Stomach (tissue), 9 donors: ENCODE data around the gene PRSS22. TPM values are rescaled to one million over a fixed set of nuclear protein-coding genes. Genes with fewer than 3 reads are reported as not detected.

Experiments
- DNase-seq, 2 donors: peaks; one replicate each; pipeline versions ENCODE4 v3.0.0 to v3.0.0-alpha.2; 2013 to 2019
- H3K27ac ChIP-seq, 5 donors: fragments of 200-600 bp in 4 of 5; sonication (generic) in 4 of 5; one replicate each; pipeline ENCODE4 v1.5.1; 2013 to 2019; ENCODE audit warnings: mild to moderate bottlenecking in 1 of 5, moderate library complexity in 1 of 5
- H3K27me3 ChIP-seq, 3 donors: fragments of 200-600 bp; sonication (generic); one replicate each; pipeline ENCODE4 v1.5.1; 2017 to 2019; ENCODE audit warnings: mixed run types in 1 of 3
- H3K36me3 ChIP-seq, 4 donors: fragments of 200-600 bp; sonication (generic); 1 replicate in 3 of 4; 2 replicates in 1 of 4; pipeline ENCODE4 v1.5.1; 2016 to 2019
- H3K4me1 ChIP-seq, 4 donors: fragments of 200-600 bp; sonication (generic); one replicate each; pipeline ENCODE4 v1.5.1; 2016 to 2019
- H3K4me3 ChIP-seq, 4 donors: fragments of 200-600 bp; sonication (generic) in 3 of 4; one replicate each; pipeline ENCODE4 v1.5.1; 2016 to 2019; ENCODE audit warnings: mild to moderate bottlenecking in 1 of 4
- H3K9me3 ChIP-seq, 4 donors: fragments of 200-600 bp; sonication (generic); one replicate each; pipeline ENCODE4 v1.5.1; 2016 to 2019
- EP300 ChIP-seq: sonication (generic); formaldehyde crosslinking; IDR thresholded peaks from one replicate; pipeline ENCODE4 v1.6.1; 2017; ENCODE audit warnings: antibody characterized with exemption
- POLR2A ChIP-seq, 4 donors: fragments of 450-650 bp; IDR thresholded peaks; one replicate each; pipeline ENCODE4 v1.6.1; 2016; ENCODE audit warnings: antibody characterized with exemption in 4 of 4, control low read depth in 2 of 4, mild to moderate bottlenecking in 1 of 4, moderate library complexity in 1 of 4
- POLR2AphosphoS5 ChIP-seq, 3 donors: sonication (generic); formaldehyde crosslinking; IDR thresholded peaks; one replicate each; pipeline ENCODE4 v1.6.1; 2016; ENCODE audit warnings: antibody characterized with exemption in 3 of 3
- WGBS, 5 donors: extraction: QIAGEN DNeasy Blood & Tissue Kit in 3 of 5; methylation state at CpG; one replicate each; pipeline versions ENCODE4 v1.1.5 to v1.1.7; 2013 to 2018; 5-methylcytosine and 5-hydroxymethylcytosine counted together
- intact Hi-C: fragments of 100-400 bp; cut with DNase I; formaldehyde crosslinking; loops from one replicate; pipeline ENCODE4 v1.15.1; 2023; ENCODE audit warnings: low total_unique reads
- polyA plus RNA-seq, 3 donors: library from polyadenylated mRNA; stranded (reverse); fragments of 200-250 nt; gene quantifications; one replicate each; pipeline ENCODE4 v1.2.3, GENCODE V29; 2013
- total RNA-seq, 5 donors: library from RNA; depleted of rRNA; stranded (reverse); fragments of >200 nt; gene quantifications; one replicate each; pipeline versions ENCODE4 v1.1.0 to v1.2.3, GENCODE V29; 2014 to 2016
- TF ChIP-seq, protein P1 (sequence below), 7 experiments: fragments of 450-650 bp in 4 of 7; fragments of 200-600 bp in 3 of 7; sonication (generic) in 3 of 7; IDR thresholded peaks; one replicate each; pipeline ENCODE4 v1.5.1; 2016 to 2019; ENCODE audit warnings: antibody characterized with exemption in 7 of 7, control low read depth in 2 of 7, mild to moderate bottlenecking in 1 of 7
- donor health status: healthy with polysubstance abuse.
- donor health status: Bipolar disorder and iron deficiency.
- donor health status: healthy.

The PRSS22 gene
- total and polyA plus RNA-seq, 8 donors: 1.8 to 62.2 (median 10.3) TPM; not detected in 1

GRCh38 chr16:2836646-2837508 is 21.1 kb downstream of the PRSS22 start:
- no peaks in the 10 kb centered on the region for H3K36me3 ChIP-seq
- H3K9me3 ChIP-seq: no peaks in the 10 kb centered on the region
- no peak overlapping the region for H3K4me3 ChIP-seq
- peaks cover 0 to 65% (median 0%) of the 10 kb centered on the region in 3 donors for H3K27me3 ChIP-seq
- no peak for TF ChIP-seq POLR2AphosphoS5 (IDR thresholded peaks at IDR 0.05)
- peak overlapping the region in 4 of 5 donors; percentile 78 to 90 (median 83) for H3K27ac ChIP-seq
- intact Hi-C loops: no loop called here
- DNase-seq: no peak
- 63 to 69% (median 66%) methylated on average over 13 of the region's 13 CpGs for WGBS, 5 donors
- peaks cover 17 to 24% (median 21%) of the 10 kb centered on the region in 4 donors for H3K4me1 ChIP-seq

DNA sequence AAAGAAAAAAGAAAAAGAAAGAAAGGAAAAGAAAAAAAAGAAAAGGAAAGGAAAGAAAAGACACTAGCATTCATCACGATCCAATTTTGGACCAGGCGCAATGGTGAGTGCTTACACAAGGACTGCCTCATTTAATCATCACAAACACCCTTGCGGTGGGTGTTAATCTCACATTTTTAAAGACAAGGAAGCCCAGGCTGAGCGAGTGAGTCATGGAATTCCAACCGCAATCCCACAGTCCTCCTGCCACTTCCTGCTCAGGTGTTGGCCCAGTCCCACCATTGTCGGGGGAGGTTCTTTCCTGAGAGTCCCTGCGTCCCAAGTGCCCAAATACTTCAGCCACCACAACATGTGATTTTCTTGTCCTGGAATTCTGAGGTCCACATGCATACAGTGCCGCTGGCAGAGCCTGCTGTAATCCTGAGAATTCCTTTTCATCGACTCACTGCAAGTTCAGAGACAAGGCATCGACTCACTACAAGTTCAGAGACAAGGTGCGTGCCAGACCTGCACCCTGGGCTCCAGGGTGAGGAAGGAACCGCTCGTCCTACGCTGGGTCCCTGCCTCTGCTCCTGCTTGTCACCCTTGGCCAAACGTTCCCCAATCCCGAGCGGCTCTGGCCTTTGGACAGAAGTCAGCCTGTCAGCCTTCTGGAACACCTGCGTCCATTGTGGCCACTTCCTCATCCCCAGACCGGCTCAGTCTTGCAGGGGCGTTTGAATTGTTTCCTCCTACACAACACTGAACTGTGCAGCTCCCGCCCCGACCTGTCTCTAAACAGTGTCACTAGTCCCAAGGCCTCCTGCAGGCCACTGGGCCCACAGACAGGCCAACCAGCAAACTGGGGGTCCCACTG is 22.1 kb downstream of the PRSS22 start:
- no peak overlapping the region for H3K4me3 ChIP-seq
- TF ChIP-seq EP300 (no peak), POLR2AphosphoS5 (IDR thresholded peaks at IDR 0.05) (peak in 2 of 3 donors; percentile 82 to 86)
- WGBS, 5 donors: 21 to 38% (median 30%) methylated on average over 19 to 22 of the region's 22 CpGs
- H3K9me3 ChIP-seq: no peaks in the 10 kb centered on the region
- H3K27me3 ChIP-seq: peaks cover 0 to 65% (median 0%) of the 10 kb centered on the region in 3 donors
- intact Hi-C loops: no loop called here
- no peaks in the 10 kb centered on the region for H3K36me3 ChIP-seq
- peaks cover 12 to 18% (median 14%) of the 10 kb centered on the region in 4 donors for H3K4me1 ChIP-seq
- DNase-seq: peak; percentile 82 to 84
- H3K27ac ChIP-seq: peak overlapping the region; percentile 57 to 90 (median 82)

GRCh38 chr16:2834968-2835367 is 23.0 kb downstream of the PRSS22 start:
- Histone ChIP-seq H3K27me3 (peaks cover 0 to 65% (median 0%) of the 10 kb centered on the region in 3 donors), H3K27ac (peak overlapping the region; percentile 57 to 90 (median 75)), H3K4me3 (no peak overlapping the region), H3K9me3 (no peaks in the 10 kb centered on the region), H3K36me3 (no peaks in the 10 kb centered on the region), H3K4me1 (peaks cover 15 to 26% (median 22%) of the 10 kb centered on the region in 4 donors)
- 73 to 95% (median 91%) methylated on average over 3 of the region's 3 CpGs for WGBS, 5 donors
- no peak for TF ChIP-seq POLR2AphosphoS5 (IDR thresholded peaks at IDR 0.05)
- TF ChIP-seq, protein P1, sequence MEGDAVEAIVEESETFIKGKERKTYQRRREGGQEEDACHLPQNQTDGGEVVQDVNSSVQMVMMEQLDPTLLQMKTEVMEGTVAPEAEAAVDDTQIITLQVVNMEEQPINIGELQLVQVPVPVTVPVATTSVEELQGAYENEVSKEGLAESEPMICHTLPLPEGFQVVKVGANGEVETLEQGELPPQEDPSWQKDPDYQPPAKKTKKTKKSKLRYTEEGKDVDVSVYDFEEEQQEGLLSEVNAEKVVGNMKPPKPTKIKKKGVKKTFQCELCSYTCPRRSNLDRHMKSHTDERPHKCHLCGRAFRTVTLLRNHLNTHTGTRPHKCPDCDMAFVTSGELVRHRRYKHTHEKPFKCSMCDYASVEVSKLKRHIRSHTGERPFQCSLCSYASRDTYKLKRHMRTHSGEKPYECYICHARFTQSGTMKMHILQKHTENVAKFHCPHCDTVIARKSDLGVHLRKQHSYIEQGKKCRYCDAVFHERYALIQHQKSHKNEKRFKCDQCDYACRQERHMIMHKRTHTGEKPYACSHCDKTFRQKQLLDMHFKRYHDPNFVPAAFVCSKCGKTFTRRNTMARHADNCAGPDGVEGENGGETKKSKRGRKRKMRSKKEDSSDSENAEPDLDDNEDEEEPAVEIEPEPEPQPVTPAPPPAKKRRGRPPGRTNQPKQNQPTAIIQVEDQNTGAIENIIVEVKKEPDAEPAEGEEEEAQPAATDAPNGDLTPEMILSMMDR (IDR thresholded peaks at IDR 0.05): no peak
- DNase-seq: no peak
- intact Hi-C loops: no loop called here

GRCh38 chr16:2833776-2834175 is 24.2 kb downstream of the PRSS22 start:
- Histone ChIP-seq H3K4me1 (peaks cover 16 to 33% (median 30%) of the 10 kb centered on the region in 4 donors), H3K27me3 (peaks cover 0 to 72% (median 0%) of the 10 kb centered on the region in 3 donors), H3K36me3 (no peaks in the 10 kb centered on the region), H3K4me3 (no peak overlapping the region), H3K9me3 (no peaks in the 10 kb centered on the region), H3K27ac (no peak overlapping the region)
- TF ChIP-seq, protein P1 (IDR thresholded peaks at IDR 0.05): no peak
- TF ChIP-seq POLR2AphosphoS5 (IDR thresholded peaks at IDR 0.05) (no peak), POLR2A (IDR thresholded peaks at IDR 0.05) (no peak), EP300 (no peak)
- 27 to 81% (median 77%) methylated on average over 5 to 7 of the region's 7 CpGs for WGBS, 5 donors
- intact Hi-C loops: no loop called here
- no peak for DNase-seq

GRCh38 chr16:2831203-2831602 is 26.8 kb downstream of the PRSS22 start:
- intact Hi-C loops: no loop called here
- 71 to 89% (median 79%) methylated on average over 12 to 15 of the region's 15 CpGs for WGBS, 5 donors

More at GRCh38 chr16:2831203-2831602, 26.8 kb downstream of the PRSS22 start:
- no peak overlapping the region for H3K27ac ChIP-seq
- H3K4me3 ChIP-seq: no peak overlapping the region
- H3K36me3 ChIP-seq: no peaks in the 10 kb centered on the region
- H3K4me1 ChIP-seq: peaks cover 11 to 27% (median 24%) of the 10 kb centered on the region in 4 donors
- H3K9me3 ChIP-seq: no peaks in the 10 kb centered on the region
- peaks cover 0 to 67% (median 0%) of the 10 kb centered on the region in 3 donors for H3K27me3 ChIP-seq
- no peak for TF ChIP-seq POLR2A (IDR thresholded peaks at IDR 0.05)
- TF ChIP-seq, protein P1 (IDR thresholded peaks at IDR 0.05): no peak
- TF ChIP-seq POLR2AphosphoS5 (IDR thresholded peaks at IDR 0.05): no peak
- TF ChIP-seq EP300: no peak
- no peak for DNase-seq
